Ishikawa (cell line): ENCODE measurements around the gene CCNB3.
A peak's percentile ranks its signal among the peaks of the same experiment; 100 is the strongest.

ENCODE experiments used
- CEBPB ChIP-seq: IDR thresholded peaks from 2 replicates; pipeline ENCODE4 v1.6.1; 2012
- CREB1 ChIP-seq: IDR thresholded peaks from 2 replicates; pipeline ENCODE4 v1.6.1; 2012; ENCODE audit warnings: low read depth
- EGR1 ChIP-seq: IDR thresholded peaks from 2 replicates; pipeline ENCODE4 v1.6.1; 2012
- EP300 ChIP-seq: IDR thresholded peaks from 2 replicates; pipeline ENCODE4 v1.6.1; 2012; ENCODE audit warnings: borderline replicate concordance
- FOXM1 ChIP-seq: IDR thresholded peaks from 2 replicates; pipeline ENCODE4 v1.6.1; 2012; ENCODE audit warnings: low read depth, borderline replicate concordance
- MAX ChIP-seq: IDR thresholded peaks from 2 replicates; pipeline ENCODE4 v1.6.1; 2012
- NFIC ChIP-seq: IDR thresholded peaks from 2 replicates; pipeline ENCODE4 v1.6.1; 2012
- RAD21 ChIP-seq: IDR thresholded peaks from 2 replicates; pipeline ENCODE4 v1.6.1; 2012; ENCODE audit warnings: low read depth
- REST ChIP-seq: IDR thresholded peaks from 2 replicates; pipeline ENCODE4 v1.6.1; 2012; ENCODE audit warnings: low read depth, mild to moderate bottlenecking
- TAF1 ChIP-seq: IDR thresholded peaks from 2 replicates; pipeline ENCODE4 v1.6.1; 2012; ENCODE audit warnings: low read depth, mild to moderate bottlenecking
- TCF12 ChIP-seq: IDR thresholded peaks from 2 replicates; pipeline ENCODE4 v1.6.1; 2012; ENCODE audit warnings: low read depth
- TEAD4 ChIP-seq: IDR thresholded peaks from 2 replicates; pipeline ENCODE4 v1.6.1; 2012
- USF1 ChIP-seq: IDR thresholded peaks from 2 replicates; pipeline ENCODE4 v1.6.1; 2012
- YY1 ChIP-seq: IDR thresholded peaks from 2 replicates; pipeline ENCODE4 v1.6.1; 2012; ENCODE audit warnings: low read depth
- ZBTB7A ChIP-seq: IDR thresholded peaks from 2 replicates; pipeline ENCODE4 v1.6.1; 2012; ENCODE audit warnings: low read depth

The CCNB3 gene

GRCh38 chrX:50204364-50204899 lies at the start of gene CCNB3:
TSS of gene CCNB3 (plus strand) at chrX:50204765. CDS start at chrX:50285164, 80,399 bp downstream.
- TF ChIP-seq FOXM1 (peak; percentile 53; the same call in 1 of the 2 replicates), CEBPB (no peak), TAF1 (no peak), USF1 (peak; percentile 95), MAX (peak; percentile 84)

GRCh38 chrX:50157545-50158135 lies 46.9 kb upstream of the CCNB3 start:
- TF ChIP-seq NFIC, result no peak

GRCh38 chrX:50158593-50158992 lies 46.0 kb upstream of the CCNB3 start:
- TF ChIP-seq EP300, result no peak
- no peak for TF ChIP-seq ZBTB7A
- no peak for TF ChIP-seq MAX
- no peak for TF ChIP-seq TEAD4
- TF ChIP-seq CEBPB, result no peak
- TF ChIP-seq CREB1, result no peak
- TF ChIP-seq RAD21, result no peak

GRCh38 chrX:50161127-50161526 lies 43.4 kb upstream of the CCNB3 start:
- TF ChIP-seq EP300 (no peak), TCF12 (no peak), USF1 (no peak), TAF1 (no peak), YY1 (no peak), CREB1 (no peak), TEAD4 (no peak), NFIC (no peak), MAX (no peak), REST (no peak), EGR1 (no peak), ZBTB7A (no peak), RAD21 (no peak), CEBPB (no peak), FOXM1 (no peak)

- TF ChIP-seq EP300 (no peak), TCF12 (no peak), YY1 (no peak), RAD21 (no peak), CEBPB (no peak), EGR1 (no peak), FOXM1 (no peak), TAF1 (no peak), CREB1 (no peak), ZBTB7A (no peak), NFIC (no peak), REST (no peak), MAX (no peak), TEAD4 (no peak), USF1 (no peak)
Observed at GRCh38 chrX:50165727-50166126, 38.8 kb upstream of the CCNB3 start.
